ENCODE results near the gene SULT1B1.

SULT1B1 gene

DNA sequence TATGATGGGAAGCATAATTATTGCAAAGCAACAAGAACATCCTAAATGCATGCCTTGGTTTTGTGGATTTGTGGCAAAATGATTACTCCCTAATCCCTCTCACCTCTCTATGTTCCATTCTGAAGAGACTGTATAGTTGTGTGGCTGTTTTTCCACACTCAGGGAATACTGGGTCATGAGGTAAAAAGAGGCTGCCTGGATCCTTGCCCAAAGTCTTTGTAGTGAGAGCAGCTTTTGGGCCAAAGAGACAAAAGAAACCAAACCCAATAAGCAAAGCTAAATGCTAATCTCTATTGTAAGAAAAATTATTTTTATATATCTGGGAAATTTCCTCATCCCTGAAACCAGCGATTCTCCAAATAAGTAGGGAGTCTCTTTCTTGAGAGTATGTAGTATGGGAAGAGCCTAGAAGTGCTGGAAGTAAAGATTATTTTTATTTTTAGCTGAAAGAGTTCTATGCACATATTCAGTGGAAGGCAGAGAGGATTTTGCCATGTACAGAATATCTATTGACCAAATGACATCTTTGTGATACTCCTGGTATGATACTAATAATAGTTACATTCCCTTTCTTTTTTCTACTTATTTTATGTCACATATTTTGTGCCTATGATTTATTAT is 24.9 kb upstream of the SULT1B1 start:
- Histone ChIP-seq H3K9me3 (ENCODE audit: low read length) (no peaks in the 10 kb centered on the region), H3F3A (ENCODE audit: insufficient read depth, low read length) (no peaks in the 10 kb centered on the region), H4K20me1 (ENCODE audit: insufficient read depth, low read length) (no peaks in the 10 kb centered on the region)

DNA sequence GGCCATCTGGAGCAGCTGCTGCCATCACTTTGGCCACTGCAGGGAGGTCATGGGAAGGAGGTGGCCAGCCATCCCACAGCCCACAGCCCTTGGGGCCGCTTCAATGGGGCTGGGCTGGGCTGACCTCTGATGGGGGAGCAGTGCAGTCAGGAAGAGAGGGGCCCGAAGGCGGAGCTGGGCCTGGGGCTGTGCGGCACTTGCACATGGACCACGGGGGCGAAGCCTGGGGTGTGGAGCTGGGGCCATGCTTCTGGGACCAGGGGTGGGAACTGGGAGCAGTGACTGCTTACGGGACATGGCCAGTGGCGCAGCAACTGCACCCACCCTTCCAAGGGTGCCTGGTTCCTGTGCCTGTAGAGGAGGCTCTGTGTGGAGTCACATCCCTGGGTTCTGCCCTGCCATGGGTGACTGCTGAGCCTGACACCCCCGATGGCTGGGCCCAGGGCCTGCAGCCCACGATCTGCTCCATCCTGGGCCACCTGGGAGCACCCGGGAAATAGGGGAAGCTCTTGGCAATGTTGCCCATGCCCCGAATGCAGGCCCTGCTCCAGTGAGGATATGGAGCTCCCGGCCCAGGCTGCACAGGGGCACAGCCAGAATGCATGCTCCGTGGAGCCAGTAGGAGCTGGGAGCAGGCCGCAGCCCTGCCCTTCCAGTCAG is 22.4 kb upstream of the SULT1B1 start:
- no peaks in the 10 kb centered on the region for H3K4me1 ChIP-seq (ENCODE audit: insufficient read depth, low read length, severe bottlenecking)
- no peaks in the 10 kb centered on the region for H3K9me2 ChIP-seq (ENCODE audit: low read depth, low read length)
- TF ChIP-seq, protein P1, sequence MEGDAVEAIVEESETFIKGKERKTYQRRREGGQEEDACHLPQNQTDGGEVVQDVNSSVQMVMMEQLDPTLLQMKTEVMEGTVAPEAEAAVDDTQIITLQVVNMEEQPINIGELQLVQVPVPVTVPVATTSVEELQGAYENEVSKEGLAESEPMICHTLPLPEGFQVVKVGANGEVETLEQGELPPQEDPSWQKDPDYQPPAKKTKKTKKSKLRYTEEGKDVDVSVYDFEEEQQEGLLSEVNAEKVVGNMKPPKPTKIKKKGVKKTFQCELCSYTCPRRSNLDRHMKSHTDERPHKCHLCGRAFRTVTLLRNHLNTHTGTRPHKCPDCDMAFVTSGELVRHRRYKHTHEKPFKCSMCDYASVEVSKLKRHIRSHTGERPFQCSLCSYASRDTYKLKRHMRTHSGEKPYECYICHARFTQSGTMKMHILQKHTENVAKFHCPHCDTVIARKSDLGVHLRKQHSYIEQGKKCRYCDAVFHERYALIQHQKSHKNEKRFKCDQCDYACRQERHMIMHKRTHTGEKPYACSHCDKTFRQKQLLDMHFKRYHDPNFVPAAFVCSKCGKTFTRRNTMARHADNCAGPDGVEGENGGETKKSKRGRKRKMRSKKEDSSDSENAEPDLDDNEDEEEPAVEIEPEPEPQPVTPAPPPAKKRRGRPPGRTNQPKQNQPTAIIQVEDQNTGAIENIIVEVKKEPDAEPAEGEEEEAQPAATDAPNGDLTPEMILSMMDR (IDR thresholded peaks at IDR 0.05; ENCODE audit: low read length) = no peak
- no peak for TF ChIP-seq EZH2 (IDR thresholded peaks at IDR 0.05; ENCODE audit: borderline replicate concordance, low read length)
- H3F3A ChIP-seq (ENCODE audit: insufficient read depth, low read length) = no peaks in the 10 kb centered on the region
- H3K27me3 ChIP-seq (ENCODE audit: insufficient read depth, low read length) = no peaks in the 10 kb centered on the region
- no peak overlapping the region for H3K4me3 ChIP-seq (ENCODE audit: low read depth, low read length, poor library complexity, severe bottlenecking)
- H3K79me2 ChIP-seq (ENCODE audit: insufficient read depth, low read length) = no peaks in the 10 kb centered on the region
- no peaks in the 10 kb centered on the region for H4K20me1 ChIP-seq (ENCODE audit: insufficient read depth, low read length)
- H3K27ac ChIP-seq (ENCODE audit: low read depth, low read length, poor library complexity, severe bottlenecking) = no peak overlapping the region
- H3K9ac ChIP-seq (ENCODE audit: low read length) = no peak overlapping the region
- H3K36me3 ChIP-seq (ENCODE audit: insufficient read depth, low read length) = no peaks in the 10 kb centered on the region
- H3K4me2 ChIP-seq (ENCODE audit: low read length) = no peak overlapping the region
- no peaks in the 10 kb centered on the region for H3K9me3 ChIP-seq (ENCODE audit: low read length)
- H2AFZ ChIP-seq (ENCODE audit: low read length) = no peak overlapping the region

More for the DNA sequence above, 24.9 kb upstream of the SULT1B1 start:
- Histone ChIP-seq H2AFZ (ENCODE audit: low read length) (no peak overlapping the region), H3K9ac (ENCODE audit: low read length) (no peak overlapping the region), H3K79me2 (ENCODE audit: insufficient read depth, low read length) (no peaks in the 10 kb centered on the region), H3K27me3 (ENCODE audit: insufficient read depth, low read length) (no peaks in the 10 kb centered on the region), H3K9me2 (ENCODE audit: low read depth, low read length) (no peaks in the 10 kb centered on the region), H3K4me1 (ENCODE audit: insufficient read depth, low read length, severe bottlenecking) (no peaks in the 10 kb centered on the region), H3K27ac (ENCODE audit: low read depth, low read length, poor library complexity, severe bottlenecking) (no peak overlapping the region), H3K36me3 (ENCODE audit: insufficient read depth, low read length) (no peaks in the 10 kb centered on the region), H3K4me2 (ENCODE audit: low read length) (no peak overlapping the region), H3K4me3 (ENCODE audit: low read depth, low read length, poor library complexity, severe bottlenecking) (no peak overlapping the region)
- TF ChIP-seq, protein P1 (IDR thresholded peaks at IDR 0.05; ENCODE audit: low read length) = no peak
- TF ChIP-seq EZH2 (IDR thresholded peaks at IDR 0.05; ENCODE audit: borderline replicate concordance, low read length) = no peak

DNA sequence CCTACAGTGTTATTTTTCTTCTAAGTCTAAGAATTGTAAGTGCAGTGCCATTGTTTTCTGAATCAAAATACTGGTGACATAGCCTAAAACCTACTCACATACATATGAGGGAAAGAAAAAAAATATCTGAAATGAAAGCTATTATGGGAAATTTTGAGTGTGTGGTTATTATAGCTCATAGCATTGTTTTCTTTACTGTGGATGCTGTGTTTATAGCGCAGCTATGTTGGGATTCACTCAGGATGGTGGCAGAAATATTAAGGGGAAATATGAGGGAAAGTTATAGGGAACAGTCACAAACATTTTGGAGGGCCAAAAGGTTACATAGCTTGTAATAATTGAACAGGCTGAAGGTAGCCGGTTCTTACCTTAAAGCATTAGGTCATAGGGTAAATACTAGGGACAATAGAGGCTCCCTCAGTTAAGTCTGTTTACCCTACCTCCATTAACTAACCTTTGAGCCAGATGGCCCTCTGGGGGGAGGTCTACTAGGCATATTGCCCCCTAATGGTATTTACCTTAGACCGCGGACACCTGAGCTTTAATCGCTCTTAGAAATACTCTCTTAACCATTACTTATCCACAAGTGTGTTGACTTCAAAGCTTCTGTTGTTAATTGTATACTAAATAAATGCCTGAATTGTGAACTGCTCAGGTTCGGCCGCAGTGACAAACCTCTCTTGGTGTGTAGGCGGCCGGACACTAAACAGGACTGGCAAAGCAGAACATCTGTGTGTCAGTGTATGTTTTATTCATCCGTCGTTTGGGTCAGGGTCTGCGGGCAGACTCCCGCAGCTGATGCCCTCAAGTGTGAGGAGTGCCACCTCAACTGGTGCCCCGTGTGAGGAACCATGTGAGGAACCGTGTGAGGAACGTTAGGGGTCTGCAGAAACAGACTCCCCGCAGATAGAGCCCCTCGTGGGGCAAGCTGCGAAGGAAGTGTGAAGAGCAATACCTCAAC is 21.3 kb upstream of the SULT1B1 start:
- Histone ChIP-seq H3K9me3 (ENCODE audit: low read length) (no peaks in the 10 kb centered on the region), H3K27ac (ENCODE audit: low read depth, low read length, poor library complexity, severe bottlenecking) (no peak overlapping the region), H3K27me3 (ENCODE audit: insufficient read depth, low read length) (no peaks in the 10 kb centered on the region), H3K9me2 (ENCODE audit: low read depth, low read length) (no peaks in the 10 kb centered on the region), H3K4me2 (ENCODE audit: low read length) (no peak overlapping the region), H3F3A (ENCODE audit: insufficient read depth, low read length) (no peaks in the 10 kb centered on the region), H2AFZ (ENCODE audit: low read length) (no peak overlapping the region), H3K79me2 (ENCODE audit: insufficient read depth, low read length) (no peaks in the 10 kb centered on the region), H4K20me1 (ENCODE audit: insufficient read depth, low read length) (no peaks in the 10 kb centered on the region), H3K9ac (ENCODE audit: low read length) (no peak overlapping the region), H3K4me1 (ENCODE audit: insufficient read depth, low read length, severe bottlenecking) (no peaks in the 10 kb centered on the region), H3K4me3 (ENCODE audit: low read depth, low read length, poor library complexity, severe bottlenecking) (no peak overlapping the region), H3K36me3 (ENCODE audit: insufficient read depth, low read length) (no peaks in the 10 kb centered on the region)
- TF ChIP-seq EZH2 (IDR thresholded peaks at IDR 0.05; ENCODE audit: borderline replicate concordance, low read length) = no peak
- TF ChIP-seq, protein P1 (IDR thresholded peaks at IDR 0.05; ENCODE audit: low read length) = no peak

Measured in OCI-LY1 (cell line).